ENCODE results near the gene STRN4.

- TF ChIP-seq, protein P1, sequence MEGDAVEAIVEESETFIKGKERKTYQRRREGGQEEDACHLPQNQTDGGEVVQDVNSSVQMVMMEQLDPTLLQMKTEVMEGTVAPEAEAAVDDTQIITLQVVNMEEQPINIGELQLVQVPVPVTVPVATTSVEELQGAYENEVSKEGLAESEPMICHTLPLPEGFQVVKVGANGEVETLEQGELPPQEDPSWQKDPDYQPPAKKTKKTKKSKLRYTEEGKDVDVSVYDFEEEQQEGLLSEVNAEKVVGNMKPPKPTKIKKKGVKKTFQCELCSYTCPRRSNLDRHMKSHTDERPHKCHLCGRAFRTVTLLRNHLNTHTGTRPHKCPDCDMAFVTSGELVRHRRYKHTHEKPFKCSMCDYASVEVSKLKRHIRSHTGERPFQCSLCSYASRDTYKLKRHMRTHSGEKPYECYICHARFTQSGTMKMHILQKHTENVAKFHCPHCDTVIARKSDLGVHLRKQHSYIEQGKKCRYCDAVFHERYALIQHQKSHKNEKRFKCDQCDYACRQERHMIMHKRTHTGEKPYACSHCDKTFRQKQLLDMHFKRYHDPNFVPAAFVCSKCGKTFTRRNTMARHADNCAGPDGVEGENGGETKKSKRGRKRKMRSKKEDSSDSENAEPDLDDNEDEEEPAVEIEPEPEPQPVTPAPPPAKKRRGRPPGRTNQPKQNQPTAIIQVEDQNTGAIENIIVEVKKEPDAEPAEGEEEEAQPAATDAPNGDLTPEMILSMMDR (IDR thresholded peaks at IDR 0.05) = no peak
- no peak for TF ChIP-seq POLR2A (IDR thresholded peaks at IDR 0.05)
- no peak for TF ChIP-seq EP300 (IDR thresholded peaks at IDR 0.05)
Observed at GRCh38 chr19:46776927-46777911, 31.0 kb upstream of the STRN4 start.

All from tibial nerve (tissue), 4 donors.